Naive thymus-derived CD4-positive, alpha-beta T cell (primary cell): Measurements from ENCODE around the gene DAZL. TPM values are rescaled to one million over a fixed set of nuclear protein-coding genes. Genes with fewer than 3 reads are reported as not detected.
A peak's percentile ranks its signal among the peaks of the same experiment; 100 is the strongest.

Experiments used
- ATAC-seq: fragments of 150-1000 bp; cut with Tn5 transposase; 2 replicates; pipeline ENCODE4 v1.10.0; 2021; ENCODE audit warnings: mild to moderate bottlenecking, moderate library complexity
- CTCF ChIA-PET: fragments of 350-600 bp; sonication (Branson Sonifier 250); formaldehyde crosslinking; loops from one replicate; lab custom pipeline; 2021; ENCODE audit warnings: antibody characterized with exemption; lab: Charles Lee
- POLR2A ChIA-PET: fragments of 350-600 bp; sonication (Branson Sonifier 250); formaldehyde crosslinking; loops from one replicate; lab custom pipeline; 2021; ENCODE audit warnings: antibody characterized with exemption, inconsistent platforms; lab: Charles Lee
- DNase-seq, 9 donors: peaks; one replicate each; pipeline versions ENCODE4 v3.0.0 to v3.0.0-alpha.2; 2020 to 2022; ENCODE audit warnings: mixed read lengths in 1 of 9
- H3K27ac ChIP-seq: one replicate; pipeline ENCODE4 v1.7.0; 2013; ENCODE audit warnings: mild to moderate bottlenecking, low read depth, low read length, moderate library complexity
- H3K27me3 ChIP-seq, 2 donors: one replicate each; pipeline ENCODE4 v1.7.0; 2013; ENCODE audit warnings: low read length in 2 of 2, mild to moderate bottlenecking in 2 of 2, moderate library complexity in 2 of 2; ENCODE audit not compliant: control insufficient read depth in 2 of 2, insufficient read depth in 2 of 2
- H3K36me3 ChIP-seq, 3 experiments: 1 replicate in 2 of 3; 2 replicates in 1 of 3; pipeline ENCODE4 v1.7.0; 2013; ENCODE audit warnings: low read length in 3 of 3, mild to moderate bottlenecking in 3 of 3, moderate library complexity in 1 of 3; ENCODE audit not compliant: insufficient read depth in 3 of 3, control insufficient read depth in 2 of 3
- H3K4me1 ChIP-seq, 2 donors: one replicate each; pipeline ENCODE4 v1.7.0; 2013; ENCODE audit warnings: low read length in 2 of 2, mild to moderate bottlenecking in 2 of 2, moderate library complexity in 1 of 2; ENCODE audit not compliant: control insufficient read depth in 2 of 2, insufficient read depth in 2 of 2
- H3K4me3 ChIP-seq: 2 replicates; pipeline ENCODE4 v1.7.0; 2013; ENCODE audit warnings: mild to moderate bottlenecking, low read length
- H3K9me3 ChIP-seq, 3 experiments: 1 replicate in 2 of 3; 2 replicates in 1 of 3; pipeline ENCODE4 v1.7.0; 2013; ENCODE audit warnings: low read length in 3 of 3; ENCODE audit not compliant: control insufficient read depth in 2 of 3
- H3K27ac Mint-ChIP-seq, 9 donors: one replicate each; pipeline ENCODE4 v1.8.0; 2020 to 2022; ENCODE audit warnings: mixed read lengths in 9 of 9, mild to moderate bottlenecking in 8 of 9, moderate library complexity in 5 of 9, inconsistent platforms in 2 of 9
- H3K27me3 Mint-ChIP-seq, 5 donors: one replicate each; pipeline ENCODE4 v1.8.0; 2021 to 2022; ENCODE audit warnings: mixed read lengths in 5 of 5, mild to moderate bottlenecking in 1 of 5
- H3K36me3 Mint-ChIP-seq, 5 donors: one replicate each; pipeline ENCODE4 v1.8.0; 2020 to 2022; ENCODE audit warnings: mixed read lengths in 5 of 5, mild to moderate bottlenecking in 3 of 5, inconsistent platforms in 1 of 5
- H3K4me1 Mint-ChIP-seq, 7 donors: one replicate each; pipeline ENCODE4 v1.8.0; 2020 to 2022; ENCODE audit warnings: mixed read lengths in 7 of 7, mild to moderate bottlenecking in 3 of 7, inconsistent platforms in 1 of 7
- H3K4me3 Mint-ChIP-seq, 10 donors: one replicate each; pipeline ENCODE4 v1.8.0; 2020 to 2022; ENCODE audit warnings: mild to moderate bottlenecking in 10 of 10, mixed read lengths in 10 of 10, moderate library complexity in 6 of 10, inconsistent platforms in 2 of 10
- H3K9me3 Mint-ChIP-seq, 11 donors: one replicate each; pipeline ENCODE4 v1.8.0; 2020 to 2022; ENCODE audit warnings: mixed read lengths in 11 of 11, mild to moderate bottlenecking in 4 of 11, inconsistent platforms in 1 of 11, moderate library complexity in 1 of 11
- intact Hi-C, 2 donors: fragments of 100-400 bp; cut with micrococcal nuclease; formaldehyde crosslinking; loops; one replicate each; pipeline ENCODE4 v1.15.1; 2023
- polyA plus RNA-seq, 2 donors: library from polyadenylated mRNA; unstranded; fragments of 300-500 nt; fragmentation: Illumina TruSeq; gene quantifications; one replicate each; pipeline ENCODE4 v1.2.3, GENCODE V29; 2021
- total RNA-seq, 6 experiments: library from RNA in 5 of 6; stranded (reverse) in 5 of 6; gene quantifications; 1 replicate in 5 of 6; 2 replicates in 1 of 6; pipeline ENCODE4 v1.2.3 and lab custom pipeline; 2021 to 2026

The DAZL gene
- total and polyA plus RNA-seq, 7 experiments from 2014 or later, result not detected

GRCh38 chr3:16568532-16568931 lies 36.7 kb downstream of the DAZL start:
- CTCF ChIA-PET, result no interaction called here
- H3K27me3 Mint-ChIP-seq, result peaks cover 0 to 52% (median 10%) of the 10 kb centered on the region in 5 donors

DNA sequence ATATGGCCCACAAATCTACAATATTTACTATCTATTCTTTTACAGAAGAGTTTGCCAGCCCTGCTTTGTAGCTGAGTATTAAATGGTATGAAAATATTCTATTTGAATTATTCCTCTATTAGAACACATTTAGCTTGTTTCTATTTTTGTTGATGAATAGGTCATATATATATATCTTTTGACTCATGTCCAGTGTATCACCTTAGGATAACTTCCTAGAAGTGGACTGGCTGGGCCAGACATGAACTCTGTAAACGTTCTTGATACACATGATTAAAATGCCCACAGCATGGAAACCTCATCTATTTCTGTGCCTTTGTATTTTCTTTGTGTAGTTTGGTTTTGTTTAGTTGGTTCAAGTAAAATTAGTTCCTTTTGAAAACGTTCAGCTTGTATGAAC lies 37.1 kb downstream of the DAZL start:
- no peaks in the 10 kb centered on the region for H3K36me3 ChIP-seq
- POLR2A ChIA-PET, result no interaction called here
- no peaks in the 10 kb centered on the region for H3K9me3 ChIP-seq
- no peaks in the 10 kb centered on the region for H3K4me1 ChIP-seq
- CTCF ChIA-PET, result no interaction called here
- no peak overlapping the region for H3K4me3 ChIP-seq
- DNase-seq (no peak), ATAC-seq (no peak)
- Mint-ChIP-seq H3K27ac (no peak overlapping the region), H3K27me3 (peaks cover 0 to 49% (median 10%) of the 10 kb centered on the region in 5 donors), H3K36me3 (no peaks in the 10 kb centered on the region), H3K4me1 (no peaks in the 10 kb centered on the region), H3K4me3 (no peak overlapping the region), H3K9me3 (peaks cover 0 to 8% (median 0%) of the 10 kb centered on the region in 11 donors)
- H3K27ac ChIP-seq, result no peak overlapping the region
- H3K27me3 ChIP-seq, result no peaks in the 10 kb centered on the region
- intact Hi-C loops, result no loop called here

More at GRCh38 chr3:16568532-16568931, 36.7 kb downstream of the DAZL start:
- no peaks in the 10 kb centered on the region for H3K9me3 ChIP-seq
- Mint-ChIP-seq H3K36me3 (no peaks in the 10 kb centered on the region), H3K27ac (no peak overlapping the region), H3K4me1 (no peaks in the 10 kb centered on the region), H3K4me3 (no peak overlapping the region), H3K9me3 (peaks cover 0 to 7% (median 0%) of the 10 kb centered on the region in 11 donors)
- intact Hi-C loops, result no loop called here
- POLR2A ChIA-PET, result no interaction called here
- H3K27ac ChIP-seq, result no peak overlapping the region
- H3K4me1 ChIP-seq, result no peaks in the 10 kb centered on the region
- no peak overlapping the region for H3K4me3 ChIP-seq
- DNase-seq (no peak), ATAC-seq (no peak)
- no peaks in the 10 kb centered on the region for H3K27me3 ChIP-seq
- no peaks in the 10 kb centered on the region for H3K36me3 ChIP-seq

DNA sequence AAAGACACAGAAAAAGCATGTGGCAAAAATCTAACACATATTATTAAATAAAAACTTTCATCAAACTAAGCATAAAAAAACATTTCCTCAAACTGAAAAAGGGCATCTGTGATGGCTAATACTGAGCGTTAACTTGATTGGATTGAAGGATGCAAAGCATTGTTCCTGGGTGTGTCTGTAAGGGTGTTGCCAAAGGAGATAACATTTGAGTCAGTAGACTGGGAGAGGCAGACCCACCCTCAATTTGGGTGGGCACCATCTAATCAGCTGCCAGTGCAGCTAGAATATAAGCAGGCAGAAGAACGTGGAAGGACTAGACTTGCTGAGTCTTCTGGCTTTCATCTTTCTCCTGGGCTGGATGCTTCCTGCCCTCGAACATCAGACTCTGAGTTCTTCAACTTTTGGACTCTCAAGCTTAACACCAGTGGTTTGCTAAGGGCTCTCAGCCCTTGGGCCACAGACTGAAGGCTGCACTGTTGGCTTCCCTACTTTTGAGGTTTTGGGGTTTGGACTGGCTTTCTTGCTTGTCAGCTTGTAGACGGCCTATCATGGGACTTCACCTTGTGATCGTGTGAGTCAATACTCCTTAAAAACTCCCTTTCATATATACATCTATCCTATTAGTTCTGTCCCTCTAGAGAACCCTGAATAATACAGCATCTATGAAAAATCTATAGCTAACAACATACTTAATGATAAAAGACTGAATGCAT lies 45.4 kb downstream of the DAZL start:
- Histone ChIP-seq H3K36me3 (no peaks in the 10 kb centered on the region), H3K9me3 (no peaks in the 10 kb centered on the region), H3K27me3 (no peaks in the 10 kb centered on the region), H3K27ac (no peak overlapping the region), H3K4me3 (no peak overlapping the region), H3K4me1 (no peaks in the 10 kb centered on the region)
- H3K9me3 Mint-ChIP-seq, result peaks cover 0 to 8% (median 0%) of the 10 kb centered on the region in 11 donors
- H3K27me3 Mint-ChIP-seq, result peaks cover 0 to 30% (median 0%) of the 10 kb centered on the region in 5 donors
- H3K36me3 Mint-ChIP-seq, result peaks cover 0 to 1% (median 0%) of the 10 kb centered on the region in 5 donors
- ChIA-PET POLR2A (no interaction called here), CTCF (no interaction called here)
- no peak overlapping the region for H3K4me3 Mint-ChIP-seq
- ATAC-seq (no peak), DNase-seq (no peak)
- H3K4me1 Mint-ChIP-seq, result no peaks in the 10 kb centered on the region
- intact Hi-C loops, result no loop called here
- no peak overlapping the region for H3K27ac Mint-ChIP-seq

- no peaks in the 10 kb centered on the region for H3K27me3 ChIP-seq
- no peak overlapping the region for H3K4me3 ChIP-seq
- Mint-ChIP-seq H3K9me3 (peaks cover 0 to 1% (median 0%) of the 10 kb centered on the region in 11 donors), H3K4me1 (peaks cover 5 to 11% (median 6%) of the 10 kb centered on the region in 7 donors), H3K4me3 (no peak overlapping the region), H3K36me3 (no peaks in the 10 kb centered on the region), H3K27me3 (peaks cover 0 to 15% (median 9%) of the 10 kb centered on the region in 5 donors), H3K27ac (no peak overlapping the region)
- intact Hi-C loops, result loop anchor here in 1 of 2 donors (5.0 kb wide), 1 partner anchor 737 kb away; no protein-coding TSS in a partner anchor
- peaks cover 0 to 4% of the 10 kb centered on the region in 2 donors for H3K4me1 ChIP-seq
- no peaks in the 10 kb centered on the region for H3K9me3 ChIP-seq
- ChIA-PET CTCF (interaction anchor here (0.6 to 1.9 kb wide), 4 partner anchors 285 to 505 kb away, joined by 3 to 5 read pairs (median 4); partner anchors contain the start of genes DPH3 and OXNAD1), POLR2A (no interaction called here)
- H3K27ac ChIP-seq, result no peak overlapping the region
- no peak for DNase-seq
- H3K36me3 ChIP-seq, result no peaks in the 10 kb centered on the region
- no peak for ATAC-seq
These were observed 51.1 kb downstream of the DAZL start for GRCh38 chr3:16554126-16554525.

- Mint-ChIP-seq H3K27ac (peak overlapping the region in 1 of 9 donors; percentile 50), H3K27me3 (peaks cover 0 to 13% (median 9%) of the 10 kb centered on the region in 5 donors), H3K4me3 (no peak overlapping the region), H3K9me3 (peaks cover 0 to 2% (median 0%) of the 10 kb centered on the region in 11 donors), H3K4me1 (peaks cover 5 to 14% (median 6%) of the 10 kb centered on the region in 7 donors), H3K36me3 (no peaks in the 10 kb centered on the region)
- CTCF ChIA-PET, result interaction anchor here (1.5 to 1.8 kb wide), 4 partner anchors 262 to 287 kb away, joined by 4 to 9 read pairs (median 6); partner anchors contain the start of gene OXNAD1
- intact Hi-C loops, result loop anchor here in 1 of 2 donors (5.0 kb wide), 1 partner anchor 735 kb away; no protein-coding TSS in a partner anchor
- Histone ChIP-seq H3K27ac (no peak overlapping the region), H3K9me3 (no peaks in the 10 kb centered on the region), H3K4me1 (peaks cover 0 to 4% of the 10 kb centered on the region in 2 donors), H3K36me3 (no peaks in the 10 kb centered on the region), H3K4me3 (no peak overlapping the region), H3K27me3 (no peaks in the 10 kb centered on the region)
- DNase-seq, result no peak
- ATAC-seq, result no peak
- POLR2A ChIA-PET, result interaction anchor here (0.7 to 2.4 kb wide), 2 partner anchors 251 to 285 kb away, joined by 3 to 10 read pairs; no protein-coding TSS in a partner anchor
These were observed 52.5 kb downstream of the DAZL start for GRCh38 chr3:16552757-16553156.

- no peak overlapping the region for H3K4me3 Mint-ChIP-seq
- H3K27ac Mint-ChIP-seq, result peak overlapping the region in 4 of 9 donors; percentile 26 to 67 (median 48)
- intact Hi-C loops, result loop anchor here (1.0 to 5.0 kb wide), 6 partner anchors 175 to 737 kb away; no protein-coding TSS in a partner anchor
- Histone ChIP-seq H3K9me3 (no peaks in the 10 kb centered on the region), H3K4me3 (no peak overlapping the region), H3K27me3 (no peaks in the 10 kb centered on the region), H3K4me1 (peaks cover 0 to 4% of the 10 kb centered on the region in 2 donors), H3K36me3 (no peaks in the 10 kb centered on the region), H3K27ac (no peak overlapping the region)
- H3K4me1 Mint-ChIP-seq, result peaks cover 6 to 15% (median 7%) of the 10 kb centered on the region in 7 donors
- H3K9me3 Mint-ChIP-seq, result peaks cover 0 to 3% (median 0%) of the 10 kb centered on the region in 11 donors
- H3K27me3 Mint-ChIP-seq, result peaks cover 0 to 13% (median 9%) of the 10 kb centered on the region in 5 donors
- DNase-seq (no peak), ATAC-seq (no peak)
- ChIA-PET POLR2A (interaction anchor here (2.2 to 2.4 kb wide), 2 partner anchors 261 to 284 kb away, joined by 9 to 10 read pairs; no protein-coding TSS in a partner anchor), CTCF (interaction anchor here (0.5 to 1.8 kb wide), 9 partner anchors 174 to 1199 kb away, joined by 3 to 9 read pairs (median 3); partner anchors contain the start of gene OXNAD1)
- H3K36me3 Mint-ChIP-seq, result no peaks in the 10 kb centered on the region
These were observed 53.8 kb downstream of the DAZL start for GRCh38 chr3:16551342-16551976.
